ENCODE measurements around the gene ARMC5.

DNA sequence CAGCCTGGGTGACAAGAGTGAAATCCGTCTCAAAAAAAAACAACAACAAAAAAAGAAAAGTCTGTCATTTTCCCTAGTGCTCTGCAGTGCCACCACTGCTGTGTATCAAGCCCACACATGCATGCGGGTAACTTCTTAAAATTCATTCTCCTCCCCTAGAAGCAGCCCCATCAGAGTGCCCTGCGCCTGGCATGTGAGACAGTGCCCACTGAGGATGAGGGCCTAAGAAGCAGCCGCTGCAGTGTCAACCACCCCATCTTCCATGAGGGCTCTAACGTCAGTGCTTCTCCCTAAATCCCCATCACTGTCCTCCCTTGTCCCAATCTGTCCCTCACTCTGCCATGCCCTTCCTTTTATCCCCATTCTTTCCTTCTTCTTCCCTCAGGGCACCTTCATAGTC, 41.4 kb upstream of the ARMC5 start:
- TF ChIP-seq, protein P1, sequence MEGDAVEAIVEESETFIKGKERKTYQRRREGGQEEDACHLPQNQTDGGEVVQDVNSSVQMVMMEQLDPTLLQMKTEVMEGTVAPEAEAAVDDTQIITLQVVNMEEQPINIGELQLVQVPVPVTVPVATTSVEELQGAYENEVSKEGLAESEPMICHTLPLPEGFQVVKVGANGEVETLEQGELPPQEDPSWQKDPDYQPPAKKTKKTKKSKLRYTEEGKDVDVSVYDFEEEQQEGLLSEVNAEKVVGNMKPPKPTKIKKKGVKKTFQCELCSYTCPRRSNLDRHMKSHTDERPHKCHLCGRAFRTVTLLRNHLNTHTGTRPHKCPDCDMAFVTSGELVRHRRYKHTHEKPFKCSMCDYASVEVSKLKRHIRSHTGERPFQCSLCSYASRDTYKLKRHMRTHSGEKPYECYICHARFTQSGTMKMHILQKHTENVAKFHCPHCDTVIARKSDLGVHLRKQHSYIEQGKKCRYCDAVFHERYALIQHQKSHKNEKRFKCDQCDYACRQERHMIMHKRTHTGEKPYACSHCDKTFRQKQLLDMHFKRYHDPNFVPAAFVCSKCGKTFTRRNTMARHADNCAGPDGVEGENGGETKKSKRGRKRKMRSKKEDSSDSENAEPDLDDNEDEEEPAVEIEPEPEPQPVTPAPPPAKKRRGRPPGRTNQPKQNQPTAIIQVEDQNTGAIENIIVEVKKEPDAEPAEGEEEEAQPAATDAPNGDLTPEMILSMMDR (IDR thresholded peaks at IDR 0.05 in 2 of 3, conservative IDR thresholded peaks at IDR 0.05 in 1 of 3; ENCODE audit: insufficient read depth in 2 of 3, low read depth in 1 of 3, low read length in 3 of 3), result no peak
- TF ChIP-seq CHD1 (IDR thresholded peaks at IDR 0.05; ENCODE audit: low read length) (no peak), CREB1 (IDR thresholded peaks at IDR 0.05) (no peak), CREB1 (CRISPR knock-in tag; IDR thresholded peaks at IDR 0.05) (no peak), NR2C2 (CRISPR knock-in tag; IDR thresholded peaks at IDR 0.05) (no peak), NR2C2 (tag; IDR thresholded peaks at IDR 0.05) (no peak), POLR2A (conservative IDR thresholded peaks at IDR 0.05) (no peak), DPF2 (IDR thresholded peaks at IDR 0.05) (no peak), NR3C1 (CRISPR knock-in tag; IDR thresholded peaks at IDR 0.05) (no peak), TGIF2 (CRISPR knock-in tag; IDR thresholded peaks at IDR 0.05) (no peak), L3MBTL2 (IDR thresholded peaks at IDR 0.05) (no peak), SPI1 (IDR thresholded peaks at IDR 0.05; ENCODE audit: borderline replicate concordance, low read depth, low read length) (no peak)
- TF ChIP-seq, protein P2, sequence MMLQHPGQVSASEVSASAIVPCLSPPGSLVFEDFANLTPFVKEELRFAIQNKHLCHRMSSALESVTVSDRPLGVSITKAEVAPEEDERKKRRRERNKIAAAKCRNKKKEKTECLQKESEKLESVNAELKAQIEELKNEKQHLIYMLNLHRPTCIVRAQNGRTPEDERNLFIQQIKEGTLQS (IDR thresholded peaks at IDR 0.05), result no peak
- TF ChIP-seq, protein P2 (CRISPR knock-in tag; conservative IDR thresholded peaks at IDR 0.05), result no peak
- TF ChIP-seq, protein P3, sequence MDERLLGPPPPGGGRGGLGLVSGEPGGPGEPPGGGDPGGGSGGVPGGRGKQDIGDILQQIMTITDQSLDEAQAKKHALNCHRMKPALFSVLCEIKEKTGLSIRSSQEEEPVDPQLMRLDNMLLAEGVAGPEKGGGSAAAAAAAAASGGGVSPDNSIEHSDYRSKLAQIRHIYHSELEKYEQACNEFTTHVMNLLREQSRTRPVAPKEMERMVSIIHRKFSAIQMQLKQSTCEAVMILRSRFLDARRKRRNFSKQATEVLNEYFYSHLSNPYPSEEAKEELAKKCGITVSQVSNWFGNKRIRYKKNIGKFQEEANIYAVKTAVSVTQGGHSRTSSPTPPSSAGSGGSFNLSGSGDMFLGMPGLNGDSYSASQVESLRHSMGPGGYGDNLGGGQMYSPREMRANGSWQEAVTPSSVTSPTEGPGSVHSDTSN (CRISPR knock-in tag; IDR thresholded peaks at IDR 0.05; ENCODE audit: low read depth), result no peak
- TF ChIP-seq, protein P3 (tag; conservative IDR thresholded peaks at IDR 0.05; ENCODE audit: low read depth), result no peak
